ENCODE data around the gene CACNA2D1. TPM values are rescaled to one million over a fixed set of nuclear protein-coding genes. Genes with fewer than 3 reads are reported as not detected.
"Not testable (repeated sequence)": the region's sequence is repeated elsewhere in the genome, so short reads cannot be mapped to it uniquely, and the experiment has no call there.

Gene CACNA2D1
- total RNA-seq, 1 donor = 0.10 TPM

DNA sequence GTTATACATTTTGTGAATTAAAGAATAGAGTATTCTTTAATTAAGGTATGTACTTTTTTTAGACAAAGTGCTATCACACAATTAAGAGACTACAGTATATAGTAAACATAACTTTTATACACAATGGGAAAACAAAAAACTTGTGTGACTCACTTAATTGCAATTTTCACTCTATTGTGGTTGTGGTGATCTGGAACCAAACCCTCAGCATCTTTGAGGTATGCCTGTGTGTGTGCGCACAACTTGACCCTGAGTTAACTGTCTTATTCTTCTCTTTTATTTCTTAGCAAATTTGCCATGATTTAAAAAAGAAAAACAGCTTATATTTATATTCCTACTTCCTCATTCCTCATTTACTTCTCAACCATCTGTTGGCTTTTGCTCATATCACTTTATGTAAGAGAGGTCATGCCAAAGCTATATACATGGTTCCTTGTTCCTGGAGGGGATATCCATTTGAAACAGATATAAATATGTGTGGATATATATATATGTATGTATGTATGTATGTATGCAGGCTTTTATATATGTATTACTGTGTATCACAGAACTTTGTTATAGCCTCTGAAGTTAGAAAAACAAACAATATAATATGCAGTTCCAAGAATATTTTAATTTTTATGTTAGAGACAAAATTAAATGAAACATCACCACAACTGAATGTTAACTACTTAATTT, 414.2 kb downstream of the CACNA2D1 start:
- no peaks in the 10 kb centered on the region for H3K4me1 ChIP-seq (ENCODE audit: insufficient read depth, low read length)
- no peak overlapping the region for H3K4me3 ChIP-seq (ENCODE audit: low read length)
- H3K9me3 ChIP-seq (ENCODE audit: low read depth, low read length) = no peaks in the 10 kb centered on the region
- H3K27me3 ChIP-seq (ENCODE audit: insufficient read depth, low read length) = no peaks in the 10 kb centered on the region

DNA sequence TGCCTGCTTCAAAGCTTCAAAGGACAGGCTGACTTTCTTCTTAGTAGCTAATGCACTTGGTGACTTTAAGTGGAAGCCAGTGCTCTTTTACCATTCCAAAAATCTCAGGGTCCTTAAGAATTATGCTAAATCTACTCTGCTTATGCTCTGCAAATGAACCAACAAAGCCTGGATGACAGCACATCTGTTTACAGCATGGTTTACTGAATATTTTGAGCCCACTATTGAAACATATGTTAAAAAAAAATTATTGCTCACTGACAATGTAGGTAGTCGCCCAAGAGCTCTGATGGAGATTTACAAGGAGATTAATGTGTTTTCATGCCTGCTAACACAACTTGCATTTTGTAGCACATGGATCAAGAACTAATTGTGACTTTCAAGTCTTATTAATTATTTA, 415.5 kb downstream of the CACNA2D1 start:
- no peaks in the 10 kb centered on the region for H3K9me3 ChIP-seq (ENCODE audit: low read depth, low read length)
- no peaks in the 10 kb centered on the region for H3K27me3 ChIP-seq (ENCODE audit: insufficient read depth, low read length)
- no peaks in the 10 kb centered on the region for H3K4me1 ChIP-seq (ENCODE audit: insufficient read depth, low read length)
- no peak overlapping the region for H3K4me3 ChIP-seq (ENCODE audit: low read length)

DNA sequence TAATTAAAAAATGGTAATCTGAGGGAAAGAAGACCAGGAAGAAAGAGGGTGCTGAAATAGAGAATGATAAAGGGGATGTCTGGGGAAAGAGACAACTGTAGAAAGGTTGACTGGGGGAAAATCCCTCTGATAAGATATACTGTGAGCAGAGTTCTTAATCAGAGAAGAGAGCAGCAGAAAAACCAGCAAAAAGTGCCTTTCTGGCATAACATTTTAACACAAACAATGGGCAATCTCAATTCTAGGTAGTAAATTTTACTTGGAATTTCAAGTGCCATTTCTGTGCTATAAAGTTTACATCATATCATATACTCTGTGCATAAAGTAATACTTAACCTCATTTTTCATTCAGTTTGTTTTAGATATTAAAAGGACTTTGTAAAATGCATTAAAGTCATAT, 421.9 kb downstream of the CACNA2D1 start:
- H3K27me3 ChIP-seq (ENCODE audit: insufficient read depth, low read length) = no peaks in the 10 kb centered on the region
- H3K9me3 ChIP-seq (ENCODE audit: low read depth, low read length) = no peaks in the 10 kb centered on the region
- no peaks in the 10 kb centered on the region for H3K4me1 ChIP-seq (ENCODE audit: insufficient read depth, low read length)
- H3K4me3 ChIP-seq (ENCODE audit: low read length) = no peak overlapping the region

DNA sequence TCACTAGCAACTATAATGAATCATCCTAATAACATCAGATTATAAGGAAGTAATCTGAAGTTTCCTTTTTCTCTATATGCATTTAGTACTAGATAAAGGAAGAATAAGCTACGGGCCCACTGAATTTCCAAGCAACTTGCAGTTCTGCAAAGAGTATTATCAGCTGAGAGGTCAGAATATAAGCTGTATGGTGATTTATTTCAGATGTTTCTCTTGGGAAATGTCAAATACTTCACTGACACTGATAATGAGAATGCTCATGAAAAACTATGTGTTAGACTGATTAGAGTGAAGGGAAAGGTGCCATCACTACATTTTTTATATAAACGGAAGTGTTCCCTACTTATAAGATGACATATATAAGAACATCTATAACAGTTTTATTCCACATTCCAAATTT, 422.5 kb downstream of the CACNA2D1 start:
- Histone ChIP-seq H3K27me3 (ENCODE audit: insufficient read depth, low read length) (no peaks in the 10 kb centered on the region), H3K4me3 (ENCODE audit: low read length) (no peak overlapping the region), H3K9me3 (ENCODE audit: low read depth, low read length) (no peaks in the 10 kb centered on the region), H3K4me1 (ENCODE audit: insufficient read depth, low read length) (no peaks in the 10 kb centered on the region)

DNA sequence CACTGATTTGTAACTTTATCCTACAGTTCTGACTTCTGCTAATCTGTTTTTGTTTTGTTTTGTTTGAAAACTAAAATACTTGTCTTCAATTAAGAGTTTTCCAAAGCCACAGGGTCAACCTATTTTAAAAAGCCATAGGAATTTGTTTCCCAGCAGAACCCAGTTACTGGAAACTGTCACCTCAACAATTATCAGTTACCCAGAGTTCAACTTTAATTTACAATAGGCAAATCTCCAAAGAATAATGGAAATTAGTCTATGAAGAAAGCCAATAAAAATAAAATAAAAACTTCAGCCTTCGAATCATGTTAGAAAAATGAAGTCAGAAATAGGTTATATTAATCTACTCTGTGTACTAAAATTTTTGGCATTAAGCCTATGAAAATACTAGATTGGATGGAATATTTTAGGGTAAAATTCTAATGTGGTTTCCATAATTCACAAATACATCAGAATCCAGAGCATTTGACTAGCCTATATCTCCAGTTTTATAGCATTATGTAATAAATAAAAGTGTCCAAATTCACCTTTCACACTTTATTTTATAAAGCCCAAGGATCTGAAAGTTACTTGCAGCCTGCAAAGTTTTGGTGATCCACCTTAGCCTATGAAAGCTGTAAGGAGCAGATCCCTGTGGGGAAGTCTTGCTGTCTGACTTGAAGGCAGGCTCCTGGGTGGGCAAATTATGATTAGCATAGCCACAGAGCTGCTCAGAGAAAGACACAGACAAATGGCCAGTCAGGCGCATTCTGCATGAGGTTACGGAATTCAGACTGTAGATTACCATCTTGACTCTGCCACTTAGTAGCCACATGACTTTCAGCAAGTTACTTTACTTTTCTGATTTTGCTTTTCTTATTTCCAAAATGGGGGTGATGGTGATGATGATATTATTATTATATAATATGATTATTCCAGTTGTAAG, 423.8 kb downstream of the CACNA2D1 start:
- Histone ChIP-seq H3K27me3 (ENCODE audit: insufficient read depth, low read length) (no peaks in the 10 kb centered on the region), H3K4me3 (ENCODE audit: low read length) (no peak overlapping the region), H3K4me1 (ENCODE audit: insufficient read depth, low read length) (no peaks in the 10 kb centered on the region), H3K9me3 (ENCODE audit: low read depth, low read length) (no peaks in the 10 kb centered on the region)

DNA sequence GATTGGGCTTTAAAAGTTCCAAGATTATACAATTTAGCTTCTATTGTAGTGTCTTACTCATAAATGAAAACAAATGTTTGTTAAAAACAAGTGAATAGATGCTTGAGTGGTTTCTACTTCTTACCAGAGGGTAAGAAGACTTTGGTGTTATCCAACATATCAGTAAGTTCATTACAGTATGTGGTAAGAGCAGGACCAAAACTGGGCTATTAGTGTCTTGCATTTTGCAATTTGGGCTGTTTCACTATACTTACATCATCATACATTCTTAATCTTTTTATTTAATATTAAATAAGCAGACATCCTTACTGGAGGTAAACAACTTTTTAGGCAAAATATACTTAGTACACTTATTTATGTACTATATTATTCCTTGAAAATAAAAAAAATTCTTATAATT, 425.4 kb downstream of the CACNA2D1 start:
- no peaks in the 10 kb centered on the region for H3K9me3 ChIP-seq (ENCODE audit: low read depth, low read length)
- H3K4me1 ChIP-seq (ENCODE audit: insufficient read depth, low read length) = no peaks in the 10 kb centered on the region
- H3K27me3 ChIP-seq (ENCODE audit: insufficient read depth, low read length) = no peaks in the 10 kb centered on the region
- H3K4me3 ChIP-seq (ENCODE audit: low read length) = no peak overlapping the region

DNA sequence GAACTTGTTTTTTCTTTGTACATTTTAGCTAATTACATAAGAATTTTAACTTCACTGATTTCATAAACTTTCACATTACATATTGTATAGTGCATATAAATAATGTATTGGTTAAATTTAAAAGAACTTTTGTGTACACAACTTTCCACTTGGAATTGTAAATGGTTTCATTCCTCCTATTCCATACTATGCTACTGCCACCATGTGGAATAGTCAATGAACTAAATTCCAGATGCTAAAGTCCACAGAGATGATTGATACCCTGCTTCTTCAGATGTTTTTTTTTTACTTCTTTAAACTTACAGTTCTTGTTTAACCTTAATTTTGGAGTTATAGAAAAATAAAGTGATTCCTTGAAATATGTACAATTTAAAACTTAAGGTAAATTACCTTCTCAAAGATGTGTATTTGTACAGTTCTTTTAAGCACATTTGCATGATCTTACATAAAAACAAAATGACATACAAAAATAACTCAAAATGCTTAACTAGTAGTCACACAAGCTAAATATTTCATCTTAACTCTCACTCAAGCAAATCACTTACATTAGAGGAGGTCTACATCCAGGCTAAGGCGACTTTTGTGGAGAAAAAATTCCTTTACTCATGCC, 426.1 kb downstream of the CACNA2D1 start:
- Histone ChIP-seq H3K9me3 (ENCODE audit: low read depth, low read length) (no peaks in the 10 kb centered on the region), H3K4me3 (ENCODE audit: low read length) (no peak overlapping the region), H3K27me3 (ENCODE audit: insufficient read depth, low read length) (no peaks in the 10 kb centered on the region), H3K4me1 (ENCODE audit: insufficient read depth, low read length) (no peaks in the 10 kb centered on the region)

DNA sequence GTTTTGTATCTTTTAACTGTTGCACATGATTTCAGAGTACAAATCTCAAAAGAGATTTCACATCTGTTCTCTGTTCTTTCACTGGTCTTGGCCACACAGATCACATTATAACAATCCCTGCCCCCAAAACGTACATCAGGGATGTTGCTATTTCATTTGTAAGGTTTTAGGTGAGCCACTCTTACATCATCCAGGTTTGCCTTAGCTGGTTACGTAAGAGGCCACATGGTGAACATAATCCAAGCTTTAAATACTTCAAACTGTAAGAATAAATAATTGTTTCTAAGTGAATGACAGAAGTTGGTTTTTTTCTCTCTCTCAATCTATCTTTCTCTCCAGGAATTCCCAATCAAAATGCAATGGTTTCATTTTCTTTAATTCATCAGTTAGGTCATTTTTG, 427.8 kb downstream of the CACNA2D1 start:
- Histone ChIP-seq H3K4me3 (ENCODE audit: low read length) (no peak overlapping the region), H3K27me3 (ENCODE audit: insufficient read depth, low read length) (no peaks in the 10 kb centered on the region), H3K9me3 (ENCODE audit: low read depth, low read length) (no peaks in the 10 kb centered on the region), H3K4me1 (ENCODE audit: insufficient read depth, low read length) (no peaks in the 10 kb centered on the region)

DNA sequence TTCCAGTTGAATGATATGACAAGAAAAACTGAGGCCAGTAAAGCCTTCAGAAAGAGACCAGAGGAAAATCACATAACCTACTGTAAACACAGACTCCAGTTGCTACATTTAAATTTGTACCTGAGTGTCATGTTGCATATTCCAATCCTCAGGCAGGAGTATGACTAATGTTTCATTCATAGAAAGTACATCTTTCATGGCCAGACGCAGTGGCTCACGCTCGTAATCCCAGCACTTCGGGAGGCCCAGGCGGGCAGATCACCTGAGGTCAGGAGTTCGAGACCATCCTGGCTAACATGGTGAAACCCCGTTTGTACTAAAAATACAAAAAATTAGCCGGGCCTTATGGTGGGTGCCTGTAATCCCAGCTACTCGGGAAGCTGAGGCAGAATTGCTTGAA, 429.0 kb downstream of the CACNA2D1 start:
- not testable (repeated sequence) for H3K27me3 ChIP-seq (ENCODE audit: insufficient read depth, low read length); H3K4me1 ChIP-seq (ENCODE audit: insufficient read depth, low read length); H3K4me3 ChIP-seq (ENCODE audit: low read length); H3K9me3 ChIP-seq (ENCODE audit: low read depth, low read length)

DNA sequence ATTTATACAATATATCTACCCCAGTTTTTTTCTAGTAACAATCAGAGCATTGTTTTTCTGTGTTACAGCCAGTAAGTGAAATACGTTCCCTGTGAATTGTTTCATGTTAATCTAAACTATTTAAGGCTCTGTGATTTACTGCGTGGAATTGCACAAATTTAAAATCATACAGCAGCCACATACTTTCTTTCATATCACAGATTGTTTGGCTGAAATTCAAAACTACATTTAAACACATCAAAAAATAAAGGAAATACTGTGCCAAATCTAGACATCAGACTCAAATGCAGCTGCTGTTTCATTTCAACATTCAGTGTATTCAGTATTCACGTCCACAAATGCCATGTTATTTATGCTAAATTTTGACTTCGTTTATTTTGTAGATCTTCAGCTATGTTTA, 431.1 kb downstream of the CACNA2D1 start:
- Histone ChIP-seq H3K27me3 (ENCODE audit: insufficient read depth, low read length) (no peaks in the 10 kb centered on the region), H3K4me1 (ENCODE audit: insufficient read depth, low read length) (no peaks in the 10 kb centered on the region), H3K9me3 (ENCODE audit: low read depth, low read length) (no peaks in the 10 kb centered on the region), H3K4me3 (ENCODE audit: low read length) (no peak overlapping the region)

DNA sequence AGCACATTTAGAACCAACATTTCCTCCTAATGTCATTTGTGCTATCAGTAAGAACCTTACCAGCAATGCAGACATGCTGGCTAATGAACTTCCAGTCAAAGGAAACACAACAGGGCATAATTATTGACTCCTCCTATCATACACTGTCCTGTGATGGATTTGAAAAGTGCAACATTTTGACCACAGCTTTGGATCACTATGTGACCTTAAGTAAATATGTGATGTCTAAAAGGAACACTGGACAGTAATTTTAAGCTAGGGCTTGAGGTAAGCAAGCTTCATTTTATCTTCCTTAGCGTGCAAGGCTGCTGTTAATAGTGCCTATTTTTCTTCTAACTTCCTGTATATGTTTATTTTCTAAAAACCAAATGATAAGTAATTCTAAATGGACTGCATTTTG, 433.2 kb downstream of the CACNA2D1 start:
- Histone ChIP-seq H3K4me1 (ENCODE audit: insufficient read depth, low read length) (no peaks in the 10 kb centered on the region), H3K27me3 (ENCODE audit: insufficient read depth, low read length) (no peaks in the 10 kb centered on the region), H3K4me3 (ENCODE audit: low read length) (no peak overlapping the region), H3K9me3 (ENCODE audit: low read depth, low read length) (no peaks in the 10 kb centered on the region)

DNA sequence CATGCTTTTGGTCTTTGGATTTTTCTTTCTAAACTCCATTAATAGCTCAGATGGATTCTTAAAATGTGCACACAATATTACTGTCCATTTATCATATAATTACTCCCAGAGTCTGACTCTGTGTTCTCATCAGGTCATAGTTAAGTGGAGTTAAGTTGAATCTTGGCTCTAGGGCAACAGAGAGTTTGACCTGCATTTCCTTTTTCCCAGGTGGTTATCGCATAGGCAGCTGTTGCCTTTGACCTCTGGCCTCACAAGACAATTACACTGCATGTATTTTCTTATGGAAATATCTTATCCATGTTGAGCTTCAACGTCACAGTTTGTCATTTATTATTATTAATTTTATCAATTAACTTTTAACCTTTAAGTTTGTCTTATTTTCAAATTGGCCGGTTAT, 436.3 kb downstream of the CACNA2D1 start:
- Histone ChIP-seq H3K9me3 (ENCODE audit: low read depth, low read length) (no peaks in the 10 kb centered on the region), H3K27me3 (ENCODE audit: insufficient read depth, low read length) (no peaks in the 10 kb centered on the region), H3K4me3 (ENCODE audit: low read length) (no peak overlapping the region), H3K4me1 (ENCODE audit: insufficient read depth, low read length) (no peaks in the 10 kb centered on the region)

DNA sequence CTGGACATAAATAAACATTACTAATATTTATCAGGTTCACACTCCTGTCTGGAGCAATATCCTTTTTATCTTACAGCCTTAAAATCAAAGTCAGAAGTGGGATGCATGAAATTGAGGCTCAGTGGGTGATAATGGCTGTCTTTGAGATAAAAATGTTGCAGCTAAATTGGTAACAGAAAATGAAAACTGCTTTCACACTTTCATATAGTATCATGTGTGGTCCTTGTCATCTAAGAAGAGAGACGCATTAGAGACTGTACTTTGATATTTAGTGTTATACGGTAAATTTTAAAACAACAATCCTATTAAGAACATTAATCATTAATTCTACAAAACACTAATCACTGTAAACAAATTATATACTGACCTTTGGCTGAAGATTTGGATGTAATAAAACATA, 438.5 kb downstream of the CACNA2D1 start:
- H3K27me3 ChIP-seq (ENCODE audit: insufficient read depth, low read length) = no peaks in the 10 kb centered on the region
- H3K9me3 ChIP-seq (ENCODE audit: low read depth, low read length) = no peaks in the 10 kb centered on the region
- no peak overlapping the region for H3K4me3 ChIP-seq (ENCODE audit: low read length)
- no peaks in the 10 kb centered on the region for H3K4me1 ChIP-seq (ENCODE audit: insufficient read depth, low read length)

DNA sequence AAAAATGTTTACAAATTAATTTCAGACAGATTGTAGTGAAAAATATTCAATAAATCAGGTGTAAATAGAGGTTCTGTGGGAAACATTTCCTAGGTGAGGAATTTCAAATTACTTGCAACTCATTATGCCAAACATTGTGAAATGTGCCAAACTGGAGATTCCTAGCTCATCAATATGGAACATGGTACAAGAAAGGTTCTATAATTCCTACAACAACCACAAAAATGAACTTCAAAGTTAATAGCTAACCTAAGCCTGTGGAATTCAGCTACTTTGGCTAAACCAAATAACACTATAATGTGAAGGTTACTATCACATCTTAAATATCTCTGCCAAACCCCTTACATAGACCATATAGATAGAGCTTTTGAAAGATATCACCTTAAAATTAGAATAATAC, 450.4 kb downstream of the CACNA2D1 start:
- Histone ChIP-seq H3K9me3 (ENCODE audit: low read depth, low read length) (no peaks in the 10 kb centered on the region), H3K4me3 (ENCODE audit: low read length) (no peak overlapping the region), H3K27me3 (ENCODE audit: insufficient read depth, low read length) (no peaks in the 10 kb centered on the region), H3K4me1 (ENCODE audit: insufficient read depth, low read length) (no peaks in the 10 kb centered on the region)

DNA sequence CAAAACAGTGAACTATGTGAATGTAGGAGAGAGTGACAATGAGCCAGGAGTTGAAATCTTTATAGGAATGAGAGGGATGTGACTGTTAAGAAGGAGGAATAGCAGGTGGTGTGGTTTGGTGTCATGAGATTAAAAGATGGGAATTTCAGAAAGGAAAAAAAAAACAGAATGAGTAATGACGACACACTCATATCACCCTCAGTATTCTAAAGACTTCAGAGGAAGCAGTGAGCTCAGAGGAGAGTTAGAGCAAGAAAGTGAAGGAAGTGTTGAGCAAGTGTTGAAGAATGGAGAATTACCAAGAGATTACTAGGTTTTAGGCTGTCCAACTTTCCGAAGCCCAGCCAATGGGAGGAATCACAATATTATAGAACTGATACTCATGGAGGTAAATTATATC, 453.2 kb downstream of the CACNA2D1 start:
- no peak overlapping the region for H3K4me3 ChIP-seq (ENCODE audit: low read length)
- no peaks in the 10 kb centered on the region for H3K4me1 ChIP-seq (ENCODE audit: insufficient read depth, low read length)
- H3K27me3 ChIP-seq (ENCODE audit: insufficient read depth, low read length) = no peaks in the 10 kb centered on the region
- no peaks in the 10 kb centered on the region for H3K9me3 ChIP-seq (ENCODE audit: low read depth, low read length)
